GM18868 (cell line): Measurements from ENCODE around the gene POLR2L.

Experiments used
- ATAC-seq: cut with Tn5 transposase; IDR thresholded peaks from one replicate; pipeline ENCODE4 v1.9.1; 2021; ENCODE audit warnings: mild to moderate bottlenecking, moderate library complexity; ENCODE audit not compliant: unreplicated experiment

Gene POLR2L

GRCh38 chr11:797296-798092 lies 44.8 kb downstream of the POLR2L start:
- ATAC-seq, result peak; percentile 49

DNA sequence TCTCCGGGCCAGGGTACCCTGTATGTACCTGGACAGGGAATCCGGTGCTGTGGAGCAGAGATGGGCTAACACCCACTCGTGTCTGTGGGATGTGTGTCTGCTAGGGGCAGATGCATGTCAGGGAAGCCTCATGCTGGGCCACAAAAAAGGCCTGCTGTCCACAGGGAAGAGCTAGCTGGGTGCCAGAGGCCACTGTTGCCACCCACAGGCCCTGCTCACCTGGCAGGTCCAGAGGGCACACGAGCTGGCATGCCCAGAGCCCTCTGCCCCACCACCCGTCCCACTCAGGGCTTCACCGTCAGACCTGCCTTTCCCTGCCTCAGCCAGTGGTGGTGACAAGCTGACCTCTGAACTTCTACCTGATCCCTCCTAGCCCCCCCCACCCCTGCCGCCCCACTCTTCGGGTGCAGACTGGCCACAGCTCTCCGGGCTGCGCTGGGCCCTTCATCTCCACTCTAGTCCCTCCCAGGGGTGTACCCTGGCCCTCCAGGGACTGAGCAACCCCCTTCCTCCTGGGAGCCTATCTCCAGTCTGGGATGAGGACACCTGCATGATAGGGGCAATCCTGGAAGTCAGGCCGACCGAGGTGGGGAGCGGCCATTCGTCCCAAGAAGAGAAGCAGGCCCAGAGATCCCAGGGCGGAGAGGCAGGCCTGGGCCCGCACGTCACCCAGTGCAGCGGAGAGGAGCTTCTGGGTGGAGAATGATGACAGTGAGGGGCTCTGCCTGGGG lies 45.6 kb downstream of the POLR2L start:
- ATAC-seq, result no peak

DNA sequence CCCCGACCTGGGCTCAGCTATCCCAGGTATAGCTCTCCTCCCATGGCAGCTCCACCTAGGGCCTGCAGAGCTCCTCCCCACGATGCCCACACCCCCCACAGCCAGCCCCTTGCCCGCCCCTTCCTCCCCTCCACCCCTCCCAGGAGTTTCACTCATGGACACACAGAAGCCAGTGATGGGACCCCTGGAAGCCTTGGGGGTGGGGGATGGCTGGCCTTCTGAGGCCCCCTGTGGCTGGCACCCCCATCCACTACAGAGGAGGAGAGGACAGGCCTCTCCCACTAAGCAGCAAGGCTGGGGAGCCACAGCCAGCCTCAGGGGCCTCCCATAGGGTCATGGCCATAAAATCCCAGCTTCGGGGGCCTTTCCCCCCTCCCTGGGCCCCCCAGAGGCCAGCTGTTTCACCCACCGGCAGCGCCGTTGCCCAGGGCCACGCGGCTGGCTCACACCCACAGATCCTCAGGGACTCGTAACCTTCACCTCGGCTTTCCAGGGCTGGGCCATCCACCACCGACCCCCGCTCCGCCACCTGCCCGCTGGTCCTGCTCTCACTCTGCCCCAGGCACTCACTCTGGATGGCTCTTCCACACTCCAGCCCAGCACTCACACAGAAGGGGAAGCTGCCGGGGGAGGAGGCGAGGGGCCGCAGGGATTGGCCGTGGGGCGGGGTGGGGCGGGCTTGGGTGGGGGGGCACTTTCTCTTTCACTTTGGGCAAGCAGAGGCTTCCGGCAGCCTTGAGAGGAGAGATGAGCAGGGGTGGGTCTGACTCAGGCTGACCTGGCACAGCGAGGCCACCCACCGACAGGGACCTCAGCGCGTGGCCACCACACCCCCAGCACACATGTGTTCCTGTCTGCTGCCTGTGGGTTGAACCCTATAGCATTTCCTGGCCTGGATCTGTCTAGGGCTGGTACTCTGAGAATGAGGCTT lies 46.4 kb downstream of the POLR2L start:
- ATAC-seq, result no peak

GRCh38 chr11:794766-795633 lies 47.3 kb downstream of the POLR2L start:
- ATAC-seq, result no peak

DNA sequence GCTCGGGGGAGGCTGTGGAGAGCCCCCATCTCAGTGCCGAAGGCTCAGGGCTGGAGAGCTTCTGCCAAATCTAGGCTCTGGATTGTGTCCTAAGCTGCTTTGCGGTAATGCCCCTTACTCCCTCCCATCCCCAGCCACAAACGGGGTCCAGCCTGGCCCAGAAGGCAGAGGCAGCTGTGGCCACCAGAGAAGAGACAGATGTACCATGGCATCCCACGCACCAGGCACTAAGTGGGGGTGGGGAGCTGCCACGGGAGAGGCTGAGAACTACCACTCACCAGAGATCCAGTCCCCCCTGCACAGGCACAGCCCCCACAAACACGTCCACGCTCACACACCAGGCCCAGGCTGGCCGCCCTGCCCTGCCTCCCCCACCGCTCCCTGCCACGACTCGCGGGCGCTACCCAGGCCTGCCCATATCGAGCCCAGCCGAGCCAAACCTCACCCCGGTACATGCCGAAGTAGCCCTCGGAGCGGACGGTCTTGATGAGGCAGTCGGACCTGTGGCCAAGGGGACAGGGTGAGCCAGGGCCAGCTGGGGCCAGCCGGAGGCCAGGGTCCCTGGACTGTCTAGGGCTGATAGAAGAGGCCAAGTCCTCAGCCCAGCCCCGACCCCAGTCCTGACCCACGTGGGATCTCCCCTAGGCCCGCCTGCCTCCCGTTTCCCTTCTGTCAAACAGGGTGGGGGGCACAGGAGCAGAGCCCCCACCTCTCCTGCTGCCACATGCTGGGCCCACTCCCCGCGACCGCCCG lies 48.1 kb downstream of the POLR2L start:
- no peak for ATAC-seq

DNA sequence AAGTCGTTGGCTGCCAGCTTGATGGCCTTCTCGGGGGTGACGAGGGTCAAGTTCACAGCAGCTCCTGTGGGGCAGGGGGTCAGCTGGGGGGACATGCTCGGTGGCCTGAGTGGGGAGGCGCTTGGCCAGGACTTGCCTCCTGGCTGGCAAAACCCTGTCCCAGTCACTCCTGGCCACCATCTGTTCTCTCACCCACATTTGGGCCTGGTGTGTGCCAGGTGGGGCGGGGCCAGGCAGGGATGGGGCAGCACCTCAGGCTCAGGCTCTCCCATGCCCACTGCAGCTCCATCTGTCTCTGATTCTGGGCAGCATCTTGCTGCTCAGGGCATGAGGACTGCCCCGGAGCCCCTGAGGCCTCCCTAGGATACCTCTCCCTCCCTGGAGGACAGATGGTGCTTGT lies 48.8 kb downstream of the POLR2L start:
- ATAC-seq, result no peak

- ATAC-seq, result no peak
Observed at GRCh38 chr11:792873-793272, 49.5 kb downstream of the POLR2L start.

DNA sequence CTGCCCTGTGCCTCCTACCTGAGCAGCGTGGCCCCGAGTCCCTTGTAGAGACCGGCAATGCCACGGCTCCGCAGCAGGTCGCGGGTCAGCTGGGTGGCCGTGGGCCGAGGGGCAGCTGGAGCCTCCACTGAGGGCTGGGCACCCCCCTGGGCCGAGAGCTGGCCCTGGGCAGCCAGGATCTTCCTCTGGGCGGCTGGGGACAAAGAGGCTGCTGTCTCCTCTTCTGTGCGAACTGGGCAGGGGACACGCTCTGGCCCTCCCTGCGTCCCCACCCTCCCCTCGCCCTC lies 49.9 kb downstream of the POLR2L start:
- ATAC-seq, result no peak

- ATAC-seq, result no peak
Observed at GRCh38 chr11:791658-792534, 50.4 kb downstream of the POLR2L start.

GRCh38 chr11:790721-791564 lies 51.4 kb downstream of the POLR2L start:
- ATAC-seq, result no peak

- ATAC-seq, result no peak
Observed at GRCh38 chr11:789943-790342, 52.4 kb downstream of the POLR2L start, which contains the start of gene CEND1. TSS of gene CEND1 (minus strand) at chr11:790090. CDS start at chr11:788576, 1,514 bp downstream.
